HEK293 (cell line): Measurements from ENCODE around the gene LRRC15.

Experiments
- CTCF ChIA-PET: fragments of 350-600 bp; formaldehyde crosslinking; extraction: SDS; loops from one replicate; lab custom pipeline; 2021; ENCODE audit warnings: antibody characterized with exemption; lab: Yijun Ruan, JAX
- POLR2A ChIA-PET: fragments of 300-600 bp; formaldehyde crosslinking; extraction: SDS; loops from one replicate; lab custom pipeline; 2020; ENCODE audit warnings: antibody characterized with exemption, inconsistent platforms; lab: Yijun Ruan, JAX
- H3K27ac ChIP-seq: fragments of 200-500 bp; sonication (Bioruptor generic); 2 replicates; pipeline ENCODE4 v1.5.1; 2014; ENCODE audit warnings: low read depth, low read length, control low read depth, inconsistent platforms; ENCODE audit errors: extremely low read depth
- H3K36me3 ChIP-seq, 2 experiments: fragments of 200-500 bp in 1 of 2; sonication (Bioruptor generic) in 1 of 2; 1 replicate in 1 of 2; 2 replicates in 1 of 2; pipeline ENCODE4 v1.5.1; 2014 to 2017; ENCODE audit warnings: inconsistent platforms in 2 of 2, low read length in 2 of 2; ENCODE audit not compliant: control insufficient read depth in 2 of 2, insufficient read depth in 1 of 2
- H3K4me1 ChIP-seq: fragments of 200-500 bp; sonication (Bioruptor generic); 2 replicates; pipeline ENCODE4 v1.5.1; 2014; ENCODE audit warnings: mild to moderate bottlenecking, low read length, inconsistent platforms; ENCODE audit not compliant: control insufficient read depth, insufficient read depth
- H3K4me3 ChIP-seq: 2 replicates; pipeline ENCODE4 v1.5.1; 2011; ENCODE audit warnings: low read depth, mild to moderate bottlenecking, control low read depth, low read length, moderate library complexity
- H3K9me3 ChIP-seq: fragments of 200-500 bp; sonication (Bioruptor generic); 2 replicates; pipeline ENCODE4 v1.5.1; 2014; ENCODE audit warnings: low read depth, low read length, inconsistent platforms; ENCODE audit not compliant: control insufficient read depth, insufficient read depth
- GLIS1 ChIP-seq: fragments of 450-650 bp; formaldehyde crosslinking; IDR thresholded peaks from 2 replicates; pipeline ENCODE4 v1.5.1; 2016; ENCODE audit warnings: missing biosample characterization, missing genetic modification characterization
- IKZF3 ChIP-seq: fragments of 450-650 bp; IDR thresholded peaks from 2 replicates; pipeline ENCODE4 v1.5.0; 2018; ENCODE audit warnings: missing biosample characterization, mild to moderate bottlenecking, missing genetic modification characterization, moderate library complexity
- KLF1 ChIP-seq: fragments of 450-650 bp; formaldehyde crosslinking; IDR thresholded peaks from 2 replicates; pipeline ENCODE4 v1.5.1; 2016; ENCODE audit warnings: missing biosample characterization, missing genetic modification characterization
- KLF17 ChIP-seq: fragments of 450-650 bp; formaldehyde crosslinking; IDR thresholded peaks from 2 replicates; pipeline ENCODE4 v1.5.1; 2016; ENCODE audit warnings: missing biosample characterization, missing genetic modification characterization
- OVOL3 ChIP-seq: fragments of 450-650 bp; formaldehyde crosslinking; IDR thresholded peaks from 2 replicates; pipeline ENCODE4 v1.5.1; 2016; ENCODE audit warnings: missing biosample characterization, missing genetic modification characterization
- RBAK ChIP-seq: fragments of 450-650 bp; formaldehyde crosslinking; IDR thresholded peaks from 2 replicates; pipeline ENCODE4 v1.5.1; 2016; ENCODE audit warnings: missing biosample characterization, missing genetic modification characterization
- TSHZ1 ChIP-seq: fragments of 450-650 bp; formaldehyde crosslinking; IDR thresholded peaks from 2 replicates; pipeline ENCODE4 v1.5.1; 2016; ENCODE audit warnings: missing biosample characterization, missing genetic modification characterization, borderline replicate concordance
- ZBTB20 ChIP-seq: fragments of 450-650 bp; formaldehyde crosslinking; IDR thresholded peaks from 2 replicates; pipeline ENCODE4 v1.5.1; 2016; ENCODE audit warnings: missing biosample characterization, missing genetic modification characterization
- ZBTB6 ChIP-seq: fragments of 450-650 bp; formaldehyde crosslinking; IDR thresholded peaks from 2 replicates; pipeline ENCODE4 v1.5.1; 2017; ENCODE audit warnings: missing biosample characterization, missing genetic modification characterization
- ZFP37 ChIP-seq: fragments of 450-650 bp; formaldehyde crosslinking; IDR thresholded peaks from 2 replicates; pipeline ENCODE4 v1.5.1; 2016; ENCODE audit warnings: missing biosample characterization, missing genetic modification characterization
- ZNF10 ChIP-seq: fragments of 450-650 bp; formaldehyde crosslinking; IDR thresholded peaks from 2 replicates; pipeline ENCODE4 v1.5.1; 2017; ENCODE audit warnings: missing biosample characterization, missing genetic modification characterization
- ZNF16 ChIP-seq: fragments of 450-650 bp; formaldehyde crosslinking; IDR thresholded peaks from 2 replicates; pipeline ENCODE4 v1.5.1; 2016; ENCODE audit warnings: low read depth, missing biosample characterization, missing genetic modification characterization
- ZNF169 ChIP-seq: fragments of 450-650 bp; formaldehyde crosslinking; IDR thresholded peaks from 2 replicates; pipeline ENCODE4 v1.5.1; 2016; ENCODE audit warnings: missing biosample characterization, missing genetic modification characterization
- ZNF19 ChIP-seq: fragments of 450-650 bp; formaldehyde crosslinking; IDR thresholded peaks from 2 replicates; pipeline ENCODE4; 2016; ENCODE audit warnings: missing biosample characterization, missing genetic modification characterization, low read depth
- ZNF335 ChIP-seq: fragments of 450-650 bp; formaldehyde crosslinking; conservative IDR thresholded peaks from 2 replicates; pipeline ENCODE4 v1.5.1; 2016; ENCODE audit warnings: missing biosample characterization, missing genetic modification characterization
- ZNF404 ChIP-seq: fragments of 450-650 bp; formaldehyde crosslinking; IDR thresholded peaks from 2 replicates; pipeline ENCODE4 v1.5.1; 2017; ENCODE audit warnings: missing biosample characterization, missing genetic modification characterization
- ZNF433 ChIP-seq: fragments of 450-650 bp; formaldehyde crosslinking; IDR thresholded peaks from 2 replicates; pipeline ENCODE4 v1.5.1; 2016; ENCODE audit warnings: missing biosample characterization, missing genetic modification characterization, low read depth
- ZNF514 ChIP-seq: fragments of 450-650 bp; formaldehyde crosslinking; IDR thresholded peaks from 2 replicates; pipeline ENCODE4 v1.5.1; 2016; ENCODE audit warnings: missing biosample characterization, missing genetic modification characterization
- ZNF548 ChIP-seq: fragments of 450-650 bp; formaldehyde crosslinking; IDR thresholded peaks from 2 replicates; pipeline ENCODE4 v1.5.1; 2016; ENCODE audit warnings: missing biosample characterization, missing genetic modification characterization
- ZNF600 ChIP-seq: fragments of 450-650 bp; formaldehyde crosslinking; IDR thresholded peaks from 2 replicates; pipeline ENCODE4 v1.5.1; 2016; ENCODE audit warnings: missing biosample characterization, missing genetic modification characterization
- ZNF623 ChIP-seq: fragments of 450-650 bp; formaldehyde crosslinking; IDR thresholded peaks from 2 replicates; pipeline ENCODE4 v1.5.1; 2016; ENCODE audit warnings: missing biosample characterization, missing genetic modification characterization
- ZNF626 ChIP-seq: fragments of 450-650 bp; sonication (Bioruptor Pico); formaldehyde crosslinking; IDR thresholded peaks from 2 replicates; pipeline ENCODE4 v1.5.1; 2018; ENCODE audit warnings: missing biosample characterization, missing genetic modification characterization, inconsistent platforms
- ZNF677 ChIP-seq: fragments of 450-650 bp; IDR thresholded peaks from 2 replicates; pipeline ENCODE4 v1.5.0; 2018; ENCODE audit warnings: missing biosample characterization, mild to moderate bottlenecking, missing genetic modification characterization, moderate library complexity
- ZNF76 ChIP-seq: fragments of 450-650 bp; formaldehyde crosslinking; IDR thresholded peaks from 2 replicates; pipeline ENCODE4; 2016; ENCODE audit warnings: low read depth, missing biosample characterization, missing genetic modification characterization, borderline replicate concordance
- ZNF776 ChIP-seq: fragments of 450-650 bp; formaldehyde crosslinking; IDR thresholded peaks from 2 replicates; pipeline ENCODE4 v1.5.0; 2017; ENCODE audit warnings: missing biosample characterization, missing genetic modification characterization, borderline replicate concordance
- ZSCAN18 ChIP-seq: fragments of 450-650 bp; formaldehyde crosslinking; IDR thresholded peaks from 2 replicates; pipeline ENCODE4 v1.5.1; 2016; ENCODE audit warnings: missing biosample characterization, missing genetic modification characterization
- ZXDB ChIP-seq: fragments of 450-650 bp; formaldehyde crosslinking; IDR thresholded peaks from 2 replicates; pipeline ENCODE4 v1.5.1; 2016; ENCODE audit warnings: missing biosample characterization, missing genetic modification characterization

The LRRC15 gene

GRCh38 chr3:194374935-194375334, 5.4 kb upstream of the LRRC15 start:
- ChIA-PET CTCF (no interaction called here), POLR2A (interaction anchor here (1.1 kb wide), 1 partner anchor 24 kb away, joined by 3 read pairs; no protein-coding TSS in a partner anchor)
- Histone ChIP-seq H3K36me3 (no peaks in the 10 kb centered on the region), H3K4me1 (no peaks in the 10 kb centered on the region), H3K9me3 (no peaks in the 10 kb centered on the region), H3K27ac (no peak overlapping the region), H3K4me3 (no peak overlapping the region)
- no peak for TF ChIP-seq ZXDB (tag by site-specific recombination)

GRCh38 chr3:194373899-194374298, 4.4 kb upstream of the LRRC15 start:
- Histone ChIP-seq H3K4me1 (no peaks in the 10 kb centered on the region), H3K9me3 (no peaks in the 10 kb centered on the region), H3K4me3 (no peak overlapping the region), H3K27ac (no peak overlapping the region), H3K36me3 (no peaks in the 10 kb centered on the region)
- TF ChIP-seq ZBTB6 (tag by site-specific recombination): no peak
- no peak for TF ChIP-seq ZNF169 (tag by site-specific recombination)
- no peak for TF ChIP-seq ZSCAN18 (tag by site-specific recombination)
- no peak for TF ChIP-seq ZNF10
- no peak for TF ChIP-seq TSHZ1
- no peak for TF ChIP-seq ZNF548 (tag by site-specific recombination)
- no peak for TF ChIP-seq ZNF514 (tag by site-specific recombination)
- no peak for TF ChIP-seq ZNF433 (tag by site-specific recombination)
- no peak for TF ChIP-seq ZNF16 (tag by site-specific recombination)
- no peak for TF ChIP-seq ZNF626 (tag by site-specific recombination)
- TF ChIP-seq ZBTB20 (tag by site-specific recombination): no peak
- no peak for TF ChIP-seq ZNF776 (tag by site-specific recombination)
- TF ChIP-seq ZFP37: no peak
- POLR2A ChIA-PET: no interaction called here
- CTCF ChIA-PET: no interaction called here

GRCh38 chr3:194373028-194373427, 3.5 kb upstream of the LRRC15 start:
- Histone ChIP-seq H3K36me3 (no peaks in the 10 kb centered on the region), H3K4me1 (no peaks in the 10 kb centered on the region), H3K9me3 (no peaks in the 10 kb centered on the region), H3K4me3 (no peak overlapping the region), H3K27ac (no peak overlapping the region)
- POLR2A ChIA-PET: no interaction called here
- CTCF ChIA-PET: no interaction called here
- TF ChIP-seq KLF1 (no peak), ZNF623 (no peak), ZNF76 (no peak), ZNF404 (tag by site-specific recombination) (no peak), OVOL3 (tag by site-specific recombination) (no peak), KLF17 (no peak), GLIS1 (tag by site-specific recombination) (no peak), RBAK (tag by site-specific recombination) (no peak), ZNF335 (tag by site-specific recombination) (no peak), ZNF19 (tag by site-specific recombination) (no peak), ZNF677 (tag by site-specific recombination) (no peak), IKZF3 (tag by site-specific recombination) (no peak), ZNF600 (tag by site-specific recombination) (no peak)
